HCT116 (cell line): ENCODE data around the gene SENP1.

Experiments
- POLR2A ChIP-seq: IDR thresholded peaks from 2 replicates; pipeline ENCODE4 v1.7.0; 2011; ENCODE audit warnings: borderline replicate concordance; ENCODE audit not compliant: insufficient read depth, insufficient read length; ENCODE audit errors: extremely low read depth
- TCF7L2 ChIP-seq: IDR thresholded peaks from 2 replicates; pipeline ENCODE4 v1.7.0; 2011; ENCODE audit warnings: borderline replicate concordance, inconsistent platforms; ENCODE audit not compliant: insufficient read depth, insufficient read length; ENCODE audit errors: extremely low read depth
- TF ChIP-seq, protein P1 (sequence below), 3 experiments: fragments of 200-600 bp in 1 of 3; sonication (generic) in 1 of 3; IDR thresholded peaks in 2 of 3; conservative IDR thresholded peaks in 1 of 3; 2 replicates each; pipeline ENCODE4 v1.5.1; 2012 to 2017; ENCODE audit warnings: low read depth in 2 of 3, low read length in 2 of 3, antibody characterized with exemption in 1 of 3, borderline replicate concordance in 1 of 3, control low read depth in 1 of 3, mild to moderate bottlenecking in 1 of 3, mixed read lengths in 1 of 3, mixed run types in 1 of 3, moderate library complexity in 1 of 3; ENCODE audit not compliant: insufficient read depth in 1 of 3

DNA sequence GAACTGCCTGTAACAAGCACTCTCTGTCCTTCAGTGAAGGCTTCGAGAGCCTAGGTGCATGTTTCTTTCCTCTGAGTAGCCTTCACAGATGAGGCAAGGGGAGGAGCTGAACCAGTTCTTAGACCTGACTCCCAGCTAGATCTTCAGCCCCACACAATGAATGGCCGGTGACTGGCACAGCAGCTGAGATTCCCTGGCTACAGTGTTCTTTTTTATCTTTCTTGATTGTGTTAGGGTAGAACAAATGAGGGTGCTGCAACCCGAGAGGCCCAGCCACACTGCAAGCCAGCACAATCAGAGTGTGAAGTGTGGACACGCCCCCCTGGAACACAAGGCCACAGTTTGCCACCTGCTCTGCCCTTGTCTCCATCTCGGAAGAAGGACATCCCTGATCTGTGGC lies 82.5 kb downstream of the SENP1 start:
- TF ChIP-seq, protein P1, sequence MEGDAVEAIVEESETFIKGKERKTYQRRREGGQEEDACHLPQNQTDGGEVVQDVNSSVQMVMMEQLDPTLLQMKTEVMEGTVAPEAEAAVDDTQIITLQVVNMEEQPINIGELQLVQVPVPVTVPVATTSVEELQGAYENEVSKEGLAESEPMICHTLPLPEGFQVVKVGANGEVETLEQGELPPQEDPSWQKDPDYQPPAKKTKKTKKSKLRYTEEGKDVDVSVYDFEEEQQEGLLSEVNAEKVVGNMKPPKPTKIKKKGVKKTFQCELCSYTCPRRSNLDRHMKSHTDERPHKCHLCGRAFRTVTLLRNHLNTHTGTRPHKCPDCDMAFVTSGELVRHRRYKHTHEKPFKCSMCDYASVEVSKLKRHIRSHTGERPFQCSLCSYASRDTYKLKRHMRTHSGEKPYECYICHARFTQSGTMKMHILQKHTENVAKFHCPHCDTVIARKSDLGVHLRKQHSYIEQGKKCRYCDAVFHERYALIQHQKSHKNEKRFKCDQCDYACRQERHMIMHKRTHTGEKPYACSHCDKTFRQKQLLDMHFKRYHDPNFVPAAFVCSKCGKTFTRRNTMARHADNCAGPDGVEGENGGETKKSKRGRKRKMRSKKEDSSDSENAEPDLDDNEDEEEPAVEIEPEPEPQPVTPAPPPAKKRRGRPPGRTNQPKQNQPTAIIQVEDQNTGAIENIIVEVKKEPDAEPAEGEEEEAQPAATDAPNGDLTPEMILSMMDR (IDR thresholded peaks at IDR 0.05 in 2 of 3, conservative IDR thresholded peaks at IDR 0.05 in 1 of 3; ENCODE audit: borderline replicate concordance in 1 of 3, insufficient read depth in 1 of 3, low read depth in 2 of 3, low read length in 2 of 3), result no peak
- TF ChIP-seq POLR2A (no peak), TCF7L2 (no peak)
